Measurements from ENCODE around the gene MACIR.
A peak's percentile ranks its signal among the peaks of the same experiment; 100 is the strongest.
"Not testable (repeated sequence)": the region's sequence is repeated elsewhere in the genome, so short reads cannot be mapped to it uniquely, and the experiment has no call there.

The MACIR gene, protein sequence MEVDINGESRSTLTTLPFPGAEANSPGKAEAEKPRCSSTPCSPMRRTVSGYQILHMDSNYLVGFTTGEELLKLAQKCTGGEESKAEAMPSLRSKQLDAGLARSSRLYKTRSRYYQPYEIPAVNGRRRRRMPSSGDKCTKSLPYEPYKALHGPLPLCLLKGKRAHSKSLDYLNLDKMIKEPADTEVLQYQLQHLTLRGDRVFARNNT

GRCh38 chr5:103258368-103258956 is at the start of gene MACIR:
MACIR (plus strand) TSS chr5:103258763; CDS start chr5:103275920, 17,157 bp downstream.
- CTCF ChIA-PET = interaction anchor here (0.6 to 2.0 kb wide), 3 partner anchors 14 to 81 kb away, joined by 4 to 6 read pairs (median 5); no protein-coding TSS in a partner anchor
- H3K4me1 Mint-ChIP-seq = peaks cover 28% of the 10 kb centered on the region
- peak; percentile 98 for DNase-seq
- peak within 1 kb of the TSS; percentile 85 for H3K27ac Mint-ChIP-seq
- H3K36me3 Mint-ChIP-seq = peaks cover 1% of the 10 kb centered on the region
- peaks cover 38% of the 10 kb centered on the region for H3K27me3 Mint-ChIP-seq
- H3K4me3 Mint-ChIP-seq = peak within 1 kb of the TSS; percentile 80
- H3K9me3 Mint-ChIP-seq = no peaks in the 10 kb centered on the region

DNA sequence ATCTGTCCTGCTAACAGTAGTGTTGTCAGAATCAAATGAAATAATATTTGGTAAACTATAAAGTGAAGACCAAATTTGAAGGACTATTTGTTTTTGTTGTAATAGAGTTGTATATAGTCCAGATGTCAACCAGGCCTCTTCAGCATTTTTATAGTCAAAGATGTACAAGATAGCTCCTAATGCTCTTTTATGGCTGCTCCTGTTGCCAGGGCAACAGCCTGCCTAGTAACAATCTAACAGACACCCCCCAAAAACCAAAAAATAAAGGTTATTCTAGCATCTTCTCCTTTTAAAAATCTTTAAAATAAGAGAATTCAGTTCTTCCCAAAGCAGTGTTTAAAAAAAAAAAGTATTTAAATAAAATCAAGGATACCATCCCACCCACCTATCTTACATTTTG is 49.5 kb upstream of the MACIR start:
- no peak overlapping the region for H3K27ac Mint-ChIP-seq
- no peak for DNase-seq
- H3K27me3 Mint-ChIP-seq = no peaks in the 10 kb centered on the region
- peaks cover 30% of the 10 kb centered on the region for H3K36me3 Mint-ChIP-seq
- H3K4me3 Mint-ChIP-seq = no peak overlapping the region
- H3K4me1 Mint-ChIP-seq = peaks cover 30% of the 10 kb centered on the region
- H3K9me3 Mint-ChIP-seq = no peaks in the 10 kb centered on the region
- CTCF ChIA-PET = no interaction called here

DNA sequence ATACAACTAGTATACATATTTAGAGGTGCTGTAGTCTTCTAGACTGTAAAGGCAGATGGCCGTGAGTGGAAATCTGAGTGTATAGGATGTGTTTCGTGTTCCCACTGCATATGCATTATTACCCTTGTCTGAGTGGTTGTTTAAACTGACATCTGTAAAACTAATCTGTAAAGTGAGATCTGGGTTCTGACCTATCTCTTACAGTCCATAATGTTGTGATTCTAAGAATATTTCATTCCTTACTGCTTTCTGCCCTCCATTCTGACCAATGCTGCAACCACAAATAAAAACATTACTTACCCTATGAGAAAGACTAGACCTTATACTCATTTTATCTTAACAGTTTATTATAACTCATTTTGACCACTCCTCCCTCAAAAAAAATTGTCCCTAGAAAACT is 47.6 kb upstream of the MACIR start:
- H3K36me3 Mint-ChIP-seq = peaks cover 21% of the 10 kb centered on the region
- H3K27me3 Mint-ChIP-seq = no peaks in the 10 kb centered on the region
- H3K4me1 Mint-ChIP-seq = peaks cover 30% of the 10 kb centered on the region
- no peak for DNase-seq
- no peaks in the 10 kb centered on the region for H3K9me3 Mint-ChIP-seq
- CTCF ChIA-PET = interaction anchor here (1.6 kb wide), 1 partner anchor 14 kb away, joined by 5 read pairs; no protein-coding TSS in a partner anchor
- H3K27ac Mint-ChIP-seq = no peak overlapping the region
- H3K4me3 Mint-ChIP-seq = no peak overlapping the region

DNA sequence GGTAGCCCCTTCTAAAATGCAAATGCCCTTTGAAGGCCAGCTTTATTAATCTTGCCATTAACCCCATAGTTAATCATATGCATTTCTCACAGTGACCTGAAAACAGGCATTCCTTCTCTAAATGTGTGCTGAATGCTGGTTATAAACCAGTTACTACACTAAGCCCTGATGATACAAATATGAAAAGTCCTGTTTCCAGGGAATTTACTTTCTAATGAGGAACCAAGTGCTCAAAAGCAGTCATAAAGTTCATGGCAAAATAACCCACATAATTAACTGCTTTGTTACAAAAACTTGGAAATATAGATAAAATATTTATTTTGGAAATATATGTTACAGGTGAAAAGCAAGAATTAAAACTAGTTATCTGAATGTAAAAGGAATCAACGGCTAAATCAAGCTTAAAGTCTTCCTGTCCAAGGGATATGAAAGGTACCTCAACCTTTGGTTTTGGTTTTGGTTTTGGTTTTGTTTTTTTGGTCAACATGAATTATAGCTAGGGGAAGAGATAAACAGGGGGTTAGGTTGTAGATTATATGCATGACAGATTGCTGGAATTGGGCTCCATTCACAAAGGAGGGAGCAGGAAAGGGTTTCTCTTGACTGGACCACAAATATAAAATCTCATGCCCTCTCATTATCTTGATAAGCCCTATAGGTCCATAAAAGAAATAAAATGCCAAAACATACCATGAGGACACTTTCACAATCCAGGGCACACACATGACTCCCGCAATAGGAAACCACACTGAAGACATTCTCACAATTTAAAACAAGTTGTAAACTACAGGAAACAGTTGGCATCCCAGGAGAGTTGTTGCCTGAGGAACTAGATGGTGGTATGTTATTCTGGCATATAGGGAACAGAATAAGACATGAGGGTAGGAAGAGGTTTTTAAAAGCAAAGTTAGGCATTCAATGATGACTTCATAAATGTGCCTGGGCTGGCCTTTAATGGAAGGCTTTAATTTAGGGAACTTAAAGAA is 46.7 kb upstream of the MACIR start:
- no peak for DNase-seq
- no peaks in the 10 kb centered on the region for H3K27me3 Mint-ChIP-seq
- H3K9me3 Mint-ChIP-seq = no peaks in the 10 kb centered on the region
- peak overlapping the region; percentile 72 for H3K27ac Mint-ChIP-seq
- H3K4me1 Mint-ChIP-seq = peaks cover 34% of the 10 kb centered on the region
- peak overlapping the region; percentile 9 for H3K4me3 Mint-ChIP-seq
- CTCF ChIA-PET = interaction anchor here (0.6 to 1.6 kb wide), 2 partner anchors 13 to 21 kb away, joined by 3 to 5 read pairs; no protein-coding TSS in a partner anchor
- H3K36me3 Mint-ChIP-seq = peaks cover 14% of the 10 kb centered on the region

DNA sequence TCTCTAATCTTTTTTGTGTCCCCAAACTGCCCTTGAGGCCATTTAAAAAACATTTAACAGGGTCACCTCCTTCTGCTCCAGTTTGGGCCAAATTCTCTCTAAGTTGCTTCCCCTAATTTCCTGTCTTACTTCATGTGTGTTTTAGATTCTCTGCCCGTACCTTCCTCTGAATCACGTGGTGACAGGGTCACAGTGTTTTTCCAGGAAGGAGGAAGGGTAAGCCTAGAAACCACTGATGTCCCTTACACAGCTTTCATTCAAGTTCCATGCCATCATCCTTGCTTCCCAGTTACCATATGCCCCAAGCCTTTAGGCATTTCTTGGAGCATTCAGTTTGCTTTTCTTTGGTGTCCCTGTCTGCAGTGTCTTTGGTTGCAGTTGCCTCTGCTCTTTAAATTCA is 42.4 kb upstream of the MACIR start:
- Mint-ChIP-seq H3K9me3 (peaks cover 4% of the 10 kb centered on the region), H3K36me3 (peaks cover 6% of the 10 kb centered on the region), H3K27ac (peak overlapping the region; percentile 2), H3K4me1 (peaks cover 20% of the 10 kb centered on the region), H3K4me3 (no peak overlapping the region), H3K27me3 (no peaks in the 10 kb centered on the region)
- no peak for DNase-seq
- CTCF ChIA-PET = interaction anchor here (0.6 to 4.8 kb wide), 3 partner anchors 9 to 122 kb away, joined by 3 to 26 read pairs (median 3); no protein-coding TSS in a partner anchor

DNA sequence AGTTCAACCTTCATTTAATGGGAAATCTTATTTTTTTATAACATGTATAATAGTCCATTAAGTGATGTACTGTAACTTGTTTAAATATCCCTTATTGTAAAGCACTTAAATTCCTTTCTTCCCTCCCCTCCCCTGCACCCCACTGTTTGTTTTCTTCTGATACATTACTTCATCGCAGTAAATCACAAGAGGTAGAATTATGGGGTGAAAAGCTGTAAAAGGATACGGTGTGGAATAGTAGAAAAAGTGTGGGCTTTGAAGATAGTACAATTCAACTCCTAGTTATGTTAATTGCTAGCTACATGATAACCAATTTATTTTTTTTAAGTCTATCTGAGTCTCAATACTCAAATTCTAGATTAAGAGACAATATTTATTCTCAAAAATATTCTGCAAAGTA is 41.9 kb upstream of the MACIR start:
- Mint-ChIP-seq H3K4me3 (no peak overlapping the region), H3K36me3 (peaks cover 4% of the 10 kb centered on the region), H3K27me3 (no peaks in the 10 kb centered on the region), H3K27ac (no peak overlapping the region), H3K4me1 (peaks cover 14% of the 10 kb centered on the region), H3K9me3 (peaks cover 4% of the 10 kb centered on the region)
- CTCF ChIA-PET = interaction anchor here (4.8 kb wide), 1 partner anchor 8 kb away, joined by 26 read pairs; no protein-coding TSS in a partner anchor
- no peak for DNase-seq

GRCh38 chr5:103217101-103217500 is 41.5 kb upstream of the MACIR start:
- H3K27me3 Mint-ChIP-seq = no peaks in the 10 kb centered on the region
- H3K9me3 Mint-ChIP-seq = peaks cover 4% of the 10 kb centered on the region
- CTCF ChIA-PET = interaction anchor here (0.9 to 4.8 kb wide), 2 partner anchors 8 to 418 kb away, joined by 3 to 26 read pairs; no protein-coding TSS in a partner anchor
- no peak overlapping the region for H3K27ac Mint-ChIP-seq
- DNase-seq = no peak
- H3K4me1 Mint-ChIP-seq = peaks cover 11% of the 10 kb centered on the region
- no peak overlapping the region for H3K4me3 Mint-ChIP-seq
- peaks cover 2% of the 10 kb centered on the region for H3K36me3 Mint-ChIP-seq

DNA sequence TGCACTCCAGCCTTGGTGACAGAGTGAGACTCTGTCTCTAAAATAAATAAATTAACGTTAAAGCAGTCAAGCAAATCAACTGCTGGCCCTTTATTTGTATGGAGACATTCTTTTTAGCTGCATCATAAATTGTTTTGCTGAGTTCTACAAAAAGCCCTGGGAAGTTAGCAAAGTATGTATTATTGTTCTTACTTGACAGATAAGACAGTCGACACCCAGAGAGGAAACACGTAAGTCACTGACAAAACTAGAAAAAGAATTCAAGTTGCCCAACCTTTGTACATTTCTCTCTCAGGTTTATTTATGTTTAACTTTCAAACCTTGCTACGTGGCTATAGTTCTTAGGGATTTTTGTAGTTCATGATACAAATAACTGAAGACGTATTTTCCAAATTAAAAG is 40.4 kb upstream of the MACIR start:
- H3K9me3 Mint-ChIP-seq = peaks cover 4% of the 10 kb centered on the region
- no peak for DNase-seq
- no peak overlapping the region for H3K27ac Mint-ChIP-seq
- H3K36me3 Mint-ChIP-seq = no peaks in the 10 kb centered on the region
- CTCF ChIA-PET = no interaction called here
- no peak overlapping the region for H3K4me3 Mint-ChIP-seq
- H3K4me1 Mint-ChIP-seq = peaks cover 4% of the 10 kb centered on the region
- H3K27me3 Mint-ChIP-seq = peaks cover under 1% of the 10 kb centered on the region

DNA sequence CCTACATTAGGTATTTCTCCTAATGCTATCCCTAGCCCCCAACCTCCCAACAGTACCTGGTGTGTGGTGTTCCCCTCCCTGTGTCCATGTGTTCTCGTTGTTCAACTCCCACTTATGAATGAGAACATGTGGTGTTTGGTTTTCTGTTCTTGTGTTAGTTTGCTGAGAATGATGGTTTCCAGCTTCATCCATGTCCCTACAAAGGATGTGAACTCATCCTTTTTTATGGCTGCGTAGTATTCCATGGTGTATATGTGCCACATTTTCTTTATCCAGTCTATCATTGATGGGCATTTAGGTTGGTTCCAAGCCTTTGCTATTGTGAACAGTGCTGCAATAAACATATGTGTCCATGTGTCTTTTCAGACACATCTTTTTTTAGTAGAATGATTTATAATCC is 39.5 kb upstream of the MACIR start:
- H3K27ac Mint-ChIP-seq, DNase-seq, H3K9me3 Mint-ChIP-seq, H3K4me1 Mint-ChIP-seq, H3K4me3 Mint-ChIP-seq, H3K27me3 Mint-ChIP-seq, H3K36me3 Mint-ChIP-seq, CTCF ChIA-PET: not testable (repeated sequence)

GRCh38 chr5:103223031-103223955 is 35.3 kb upstream of the MACIR start:
- peaks cover 11% of the 10 kb centered on the region for H3K27me3 Mint-ChIP-seq
- DNase-seq = no peak
- peaks cover 4% of the 10 kb centered on the region for H3K4me1 Mint-ChIP-seq
- H3K36me3 Mint-ChIP-seq = no peaks in the 10 kb centered on the region
- no peak overlapping the region for H3K4me3 Mint-ChIP-seq
- H3K9me3 Mint-ChIP-seq = peaks cover 5% of the 10 kb centered on the region
- peak overlapping the region; percentile 31 for H3K27ac Mint-ChIP-seq
- CTCF ChIA-PET = interaction anchor here (0.8 to 3.6 kb wide), 11 partner anchors 8 to 1281 kb away, joined by 3 to 26 read pairs (median 6); no protein-coding TSS in a partner anchor

GRCh38 chr5:103224118-103224893 is 34.3 kb upstream of the MACIR start:
- Mint-ChIP-seq H3K27ac (no peak overlapping the region), H3K4me1 (peaks cover 4% of the 10 kb centered on the region), H3K36me3 (no peaks in the 10 kb centered on the region), H3K4me3 (no peak overlapping the region), H3K9me3 (peaks cover 3% of the 10 kb centered on the region), H3K27me3 (peaks cover 16% of the 10 kb centered on the region)
- CTCF ChIA-PET = interaction anchor here (0.6 to 3.6 kb wide), 25 partner anchors 8 to 1282 kb away, joined by 3 to 26 read pairs (median 4); partner anchors contain the start of gene PPIP5K2
- peak; percentile 62 for DNase-seq

DNA sequence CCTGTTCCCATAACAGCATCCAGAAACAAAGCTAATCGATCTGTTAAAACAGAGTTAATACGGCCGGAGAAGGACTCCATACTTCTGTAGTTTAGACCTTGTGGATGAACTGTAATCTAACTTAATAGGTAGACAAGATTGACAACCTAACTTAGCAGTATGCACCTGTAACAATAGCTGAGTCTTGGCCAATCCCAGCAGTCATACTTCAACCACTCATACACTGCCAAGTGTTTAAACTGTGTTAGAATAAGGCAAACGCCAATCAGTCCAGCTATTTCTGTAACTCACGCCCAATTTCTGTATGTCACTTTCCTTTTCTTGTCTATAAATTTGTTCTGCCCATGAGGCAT is 33.7 kb upstream of the MACIR start:
- no peak overlapping the region for H3K4me3 Mint-ChIP-seq
- no peak for DNase-seq
- H3K9me3 Mint-ChIP-seq = peaks cover 1% of the 10 kb centered on the region
- peaks cover 16% of the 10 kb centered on the region for H3K27me3 Mint-ChIP-seq
- H3K27ac Mint-ChIP-seq = no peak overlapping the region
- peaks cover 4% of the 10 kb centered on the region for H3K4me1 Mint-ChIP-seq
- CTCF ChIA-PET = interaction anchor here (0.6 to 3.6 kb wide), 23 partner anchors 8 to 643 kb away, joined by 3 to 26 read pairs (median 4); partner anchors contain the start of gene PPIP5K2
- H3K36me3 Mint-ChIP-seq = no peaks in the 10 kb centered on the region
